ENCODE measurements around the gene HCN1.

Gene HCN1

GRCh38 chr5:45274241-45274640 lies 421.9 kb downstream of the HCN1 start:
- DNase-seq, result no peak

GRCh38 chr5:45271626-45272025 lies 424.6 kb downstream of the HCN1 start:
- no peak for DNase-seq

- no peak for DNase-seq
Observed at GRCh38 chr5:45264447-45264846, 431.7 kb downstream of the HCN1 start.

- no peak for DNase-seq
Observed at GRCh38 chr5:45262061-45262590, 434.1 kb downstream of the HCN1 start.

- DNase-seq, result no peak
Observed at GRCh38 chr5:45261125-45261524, 435.1 kb downstream of the HCN1 start.

GRCh38 chr5:45260292-45260691 lies 435.9 kb downstream of the HCN1 start:
- no peak for DNase-seq

GRCh38 chr5:45252978-45253377 lies 443.2 kb downstream of the HCN1 start:
- no peak for DNase-seq

- no peak for DNase-seq
Observed at GRCh38 chr5:45252541-45252940, 443.6 kb downstream of the HCN1 start.

- DNase-seq, result no peak
Observed at GRCh38 chr5:45225571-45226031, 470.6 kb downstream of the HCN1 start.

- no peak for DNase-seq
Observed at GRCh38 chr5:45205403-45205961, 490.7 kb downstream of the HCN1 start.
